Measurements from ENCODE around the gene SRRM3. TPM values are rescaled to one million over a fixed set of nuclear protein-coding genes. Genes with fewer than 3 reads are reported as not detected.
A peak's percentile ranks its signal among the peaks of the same experiment; 100 is the strongest.
"Not testable (repeated sequence)": the region's sequence is repeated elsewhere in the genome, so short reads cannot be mapped to it uniquely, and the experiment has no call there.

The SRRM3 gene
- 0.58 TPM for total RNA-seq
- polyA plus RNA-seq = 3.0 TPM

- no peak for DNase-seq (ENCODE audit: extremely low spot score)
- H3K27ac ChIP-seq (ENCODE audit: low read depth) = no peak within 1 kb of the TSS
Measured at GRCh38 chr7:76201732-76202665, at the start of gene SRRM3. Gene SRRM3 (plus strand): TSS chr7:76201896. CDS start chr7:76235067, 33,171 bp downstream.

GRCh38 chr7:76151932-76152331 is 49.8 kb upstream of the SRRM3 start:
- H3K4me1 ChIP-seq (ENCODE audit: insufficient read depth) = no peaks in the 10 kb centered on the region
- H3K27ac ChIP-seq (ENCODE audit: low read depth) = no peak overlapping the region
- no peak for DNase-seq (ENCODE audit: extremely low spot score)
- no peak overlapping the region for H3K4me3 ChIP-seq (ENCODE audit: low read depth, low read length)
- WGBS = 81% methylated on average over 5 of the region's 5 CpGs
- H3K36me3 ChIP-seq (ENCODE audit: insufficient read depth) = no peaks in the 10 kb centered on the region

More at GRCh38 chr7:76201732-76202665, at the start of gene SRRM3:
- no peak within 1 kb of the TSS for H3K4me3 ChIP-seq (ENCODE audit: low read depth, low read length)
- H3K4me1 ChIP-seq (ENCODE audit: insufficient read depth) = no peaks in the 10 kb centered on the region
- H3K36me3 ChIP-seq (ENCODE audit: insufficient read depth) = no peaks in the 10 kb centered on the region
- WGBS = 3% methylated on average over 56 of the region's 57 CpGs

GRCh38 chr7:76153571-76154230 is 48.0 kb upstream of the SRRM3 start:
- not testable (repeated sequence) for H3K27ac ChIP-seq (ENCODE audit: low read depth); H3K4me1 ChIP-seq (ENCODE audit: insufficient read depth); H3K36me3 ChIP-seq (ENCODE audit: insufficient read depth); DNase-seq (ENCODE audit: extremely low spot score); H3K4me3 ChIP-seq (ENCODE audit: low read depth, low read length)
- WGBS = 56% methylated on average over 5 of the region's 5 CpGs

GRCh38 chr7:76155938-76156337 is 45.8 kb upstream of the SRRM3 start:
- no peaks in the 10 kb centered on the region for H3K36me3 ChIP-seq (ENCODE audit: insufficient read depth)
- no peak overlapping the region for H3K4me3 ChIP-seq (ENCODE audit: low read depth, low read length)
- WGBS = 63% methylated on average over 6 of the region's 6 CpGs
- H3K4me1 ChIP-seq (ENCODE audit: insufficient read depth) = no peaks in the 10 kb centered on the region
- DNase-seq (ENCODE audit: extremely low spot score) = no peak
- no peak overlapping the region for H3K27ac ChIP-seq (ENCODE audit: low read depth)

GRCh38 chr7:76156992-76157685 is 44.6 kb upstream of the SRRM3 start:
- H3K36me3 ChIP-seq (ENCODE audit: insufficient read depth); H3K4me3 ChIP-seq (ENCODE audit: low read depth, low read length); DNase-seq (ENCODE audit: extremely low spot score); H3K4me1 ChIP-seq (ENCODE audit: insufficient read depth); H3K27ac ChIP-seq (ENCODE audit: low read depth): not testable (repeated sequence)
- WGBS = 75% methylated on average over 2 of the region's 2 CpGs

- not testable (repeated sequence) for DNase-seq (ENCODE audit: extremely low spot score); H3K27ac ChIP-seq (ENCODE audit: low read depth); H3K4me3 ChIP-seq (ENCODE audit: low read depth, low read length); H3K4me1 ChIP-seq (ENCODE audit: insufficient read depth); H3K36me3 ChIP-seq (ENCODE audit: insufficient read depth)
- 89% methylated on average over 10 of the region's 10 CpGs for WGBS
Measured at GRCh38 chr7:76158416-76158815, 43.3 kb upstream of the SRRM3 start.

GRCh38 chr7:76162416-76163170 is 39.1 kb upstream of the SRRM3 start:
- 84% methylated on average over 10 of the region's 10 CpGs for WGBS
- DNase-seq (ENCODE audit: extremely low spot score) = not testable (repeated sequence)

GRCh38 chr7:76163812-76164211 is 37.9 kb upstream of the SRRM3 start:
- H3K4me3 ChIP-seq (ENCODE audit: low read depth, low read length); H3K36me3 ChIP-seq (ENCODE audit: insufficient read depth); DNase-seq (ENCODE audit: extremely low spot score); H3K27ac ChIP-seq (ENCODE audit: low read depth); H3K4me1 ChIP-seq (ENCODE audit: insufficient read depth): not testable (repeated sequence)
- WGBS = 42% methylated on average over 8 of the region's 8 CpGs

More at GRCh38 chr7:76162416-76163170, 39.1 kb upstream of the SRRM3 start:
- H3K27ac ChIP-seq (ENCODE audit: low read depth); H3K4me1 ChIP-seq (ENCODE audit: insufficient read depth); H3K4me3 ChIP-seq (ENCODE audit: low read depth, low read length); H3K36me3 ChIP-seq (ENCODE audit: insufficient read depth): not testable (repeated sequence)

- Histone ChIP-seq H3K4me3 (ENCODE audit: low read depth, low read length) (no peak overlapping the region), H3K36me3 (ENCODE audit: insufficient read depth) (no peaks in the 10 kb centered on the region), H3K4me1 (ENCODE audit: insufficient read depth) (no peaks in the 10 kb centered on the region), H3K27ac (ENCODE audit: low read depth) (no peak overlapping the region)
- DNase-seq (ENCODE audit: extremely low spot score) = no peak
- 96% methylated on average over 19 of the region's 19 CpGs for WGBS
Measured at GRCh38 chr7:76165106-76165972, 36.4 kb upstream of the SRRM3 start.

- H3K4me3 ChIP-seq (ENCODE audit: low read depth, low read length) = peak overlapping the region; percentile 32
- peak overlapping the region; percentile 74 for H3K27ac ChIP-seq (ENCODE audit: low read depth)
- H3K4me1 ChIP-seq (ENCODE audit: insufficient read depth) = no peaks in the 10 kb centered on the region
- WGBS = 89% methylated on average over 15 of the region's 15 CpGs
- DNase-seq (ENCODE audit: extremely low spot score) = no peak
- H3K36me3 ChIP-seq (ENCODE audit: insufficient read depth) = no peaks in the 10 kb centered on the region
Measured at GRCh38 chr7:76165973-76166403, 35.7 kb upstream of the SRRM3 start.

GRCh38 chr7:76166404-76167255 is 35.1 kb upstream of the SRRM3 start:
- Histone ChIP-seq H3K4me1 (ENCODE audit: insufficient read depth) (no peaks in the 10 kb centered on the region), H3K36me3 (ENCODE audit: insufficient read depth) (no peaks in the 10 kb centered on the region), H3K4me3 (ENCODE audit: low read depth, low read length) (peak overlapping the region; percentile 32), H3K27ac (ENCODE audit: low read depth) (peak overlapping the region; percentile 74)
- WGBS = 1% methylated on average over 67 of the region's 67 CpGs
- DNase-seq (ENCODE audit: extremely low spot score) = peak; percentile 89
